NCI-H2029 (cell line): ENCODE results near the gene YLPM1.
A peak's percentile ranks its signal among the peaks of the same experiment; 100 is the strongest.

Source experiments
- DNase-seq: peaks from one replicate; lab custom pipeline; 2025; lab: John Stamatoyannopoulos, UW

YLPM1 gene

GRCh38 chr14:74843653-74844052, 80.5 kb downstream of the YLPM1 start:
- DNase-seq, result no peak

GRCh38 chr14:74846168-74846567, 83.1 kb downstream of the YLPM1 start:
- DNase-seq, result no peak

- no peak for DNase-seq
Measured at GRCh38 chr14:74846968-74847665, 84.0 kb downstream of the YLPM1 start.

GRCh38 chr14:74848768-74849167, 85.7 kb downstream of the YLPM1 start:
- no peak for DNase-seq

GRCh38 chr14:74852922-74853530, 89.9 kb downstream of the YLPM1 start:
- DNase-seq, result no peak

GRCh38 chr14:74853581-74853980, 90.5 kb downstream of the YLPM1 start:
- no peak for DNase-seq

- no peak for DNase-seq
Measured at GRCh38 chr14:74855021-74855420, 91.9 kb downstream of the YLPM1 start.

- DNase-seq, result no peak
Measured at GRCh38 chr14:74855945-74856344, 92.8 kb downstream of the YLPM1 start.

GRCh38 chr14:74856366-74856765, 93.2 kb downstream of the YLPM1 start:
- no peak for DNase-seq

- no peak for DNase-seq
Measured at GRCh38 chr14:74858022-74858421, 94.9 kb downstream of the YLPM1 start.

GRCh38 chr14:74859757-74860552, 96.8 kb downstream of the YLPM1 start:
- DNase-seq, result no peak

GRCh38 chr14:74860899-74861733, 98.0 kb downstream of the YLPM1 start:
- peak; percentile 41 for DNase-seq

GRCh38 chr14:74861734-74862090, 98.6 kb downstream of the YLPM1 start:
- DNase-seq, result no peak

- no peak for DNase-seq
Measured at GRCh38 chr14:74863274-74863673, 100.2 kb downstream of the YLPM1 start.

GRCh38 chr14:74864198-74864597, 101.1 kb downstream of the YLPM1 start:
- DNase-seq, result no peak

GRCh38 chr14:74865156-74865555, 102.0 kb downstream of the YLPM1 start:
- no peak for DNase-seq

- no peak for DNase-seq
Measured at GRCh38 chr14:74866708-74867389, 103.7 kb downstream of the YLPM1 start.

GRCh38 chr14:74867673-74868072, 104.6 kb downstream of the YLPM1 start:
- DNase-seq, result no peak

GRCh38 chr14:74868739-74869138, 105.6 kb downstream of the YLPM1 start:
- DNase-seq, result no peak

- no peak for DNase-seq
Measured at GRCh38 chr14:74871819-74872218, 108.7 kb downstream of the YLPM1 start.

GRCh38 chr14:74875204-74875603, 112.1 kb downstream of the YLPM1 start:
- no peak for DNase-seq
